ENCODE results near the gene RNF217.

Gene RNF217

DNA sequence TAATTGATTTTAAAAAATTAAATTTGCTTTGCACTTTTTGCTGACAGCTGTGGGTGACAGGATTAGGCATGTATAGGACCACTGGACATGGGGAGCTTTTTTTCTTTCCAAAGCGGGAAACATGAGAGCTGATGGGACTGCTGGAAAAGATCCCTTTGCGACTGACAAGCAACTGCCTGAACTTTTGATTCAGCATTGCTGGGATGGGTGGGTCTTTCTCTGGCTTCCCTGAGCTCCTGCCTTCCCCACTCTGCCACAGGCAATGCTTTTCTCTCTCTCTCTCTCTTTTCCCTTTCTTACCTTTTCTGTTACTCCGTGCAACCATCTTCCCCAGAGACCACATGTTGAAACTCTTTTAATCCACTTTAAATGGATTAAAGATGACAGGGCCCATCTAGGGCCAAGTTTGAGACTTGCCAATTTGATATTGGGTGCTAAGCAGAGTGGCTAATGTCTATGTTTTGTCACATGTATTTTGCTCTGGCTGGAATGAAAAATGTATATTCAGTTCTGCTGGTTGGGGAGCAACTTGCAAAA lies 157.9 kb downstream of the RNF217 start:
- H3K9me3 ChIP-seq (replicated peaks in 1 of 2; ENCODE audit: control insufficient read depth in 2 of 2, insufficient read depth in 1 of 2, low read depth in 1 of 2, low read length in 2 of 2), result no peaks in the 10 kb centered on the region
- no peak overlapping the region for H2BK5ac ChIP-seq (ENCODE audit: low read length)
- no peak overlapping the region for H3K4me2 ChIP-seq (ENCODE audit: insufficient read depth, low read length, poor library complexity, severe bottlenecking)
- H3K18ac ChIP-seq (ENCODE audit: low read length), result no peak overlapping the region
- H2AK5ac ChIP-seq (ENCODE audit: low read depth, low read length), result no peak overlapping the region
- no peak overlapping the region for H4K8ac ChIP-seq (ENCODE audit: low read depth, low read length)
- no CpG with 5 or more reads among the region's 3 CpGs for WGBS, 2 donors (ENCODE audit: extremely low coverage in 2 of 2, insufficient read length in 2 of 2, insufficient replicate concordance in 1 of 2)
- no peak overlapping the region for H3K9ac ChIP-seq (ENCODE audit: low read depth, low read length, poor library complexity)
- H3K4me1 ChIP-seq (ENCODE audit: control insufficient read depth in 2 of 2, insufficient read depth in 1 of 2, low read depth in 1 of 2, low read length in 2 of 2), result no peaks in the 10 kb centered on the region
- no peak overlapping the region for H3K4ac ChIP-seq (ENCODE audit: low read length)
- no peak overlapping the region for H4K91ac ChIP-seq (ENCODE audit: low read depth, low read length, poor library complexity)
- H3K27me3 ChIP-seq (ENCODE audit: control insufficient read depth in 3 of 3, insufficient read depth in 3 of 3, low read depth in 1 of 3, low read length in 3 of 3), result no peaks in the 10 kb centered on the region
- no peaks in the 10 kb centered on the region for H3K79me1 ChIP-seq (ENCODE audit: low read depth, low read length)
- no peak for DNase-seq (ENCODE audit: low spot score)
- no peak overlapping the region for H3K27ac ChIP-seq (replicated peaks; ENCODE audit: low read length)
- H3K36me3 ChIP-seq (replicated peaks in 1 of 2; ENCODE audit: control insufficient read depth in 2 of 2, insufficient read depth in 2 of 2, low read length in 2 of 2), result no peaks in the 10 kb centered on the region
- no peak overlapping the region for H3K14ac ChIP-seq (ENCODE audit: low read length)
- no peak overlapping the region for H2BK120ac ChIP-seq (ENCODE audit: low read depth, low read length)
- no peak overlapping the region for H3K4me3 ChIP-seq (ENCODE audit: low read length in 2 of 2)
- no peak overlapping the region for H2BK15ac ChIP-seq (ENCODE audit: low read length)
- no peak overlapping the region for H2AFZ ChIP-seq (ENCODE audit: low read length)
- H2BK12ac ChIP-seq (ENCODE audit: low read length), result no peak overlapping the region
- no peak overlapping the region for H3K23ac ChIP-seq (ENCODE audit: low read depth, low read length, poor library complexity)

DNA sequence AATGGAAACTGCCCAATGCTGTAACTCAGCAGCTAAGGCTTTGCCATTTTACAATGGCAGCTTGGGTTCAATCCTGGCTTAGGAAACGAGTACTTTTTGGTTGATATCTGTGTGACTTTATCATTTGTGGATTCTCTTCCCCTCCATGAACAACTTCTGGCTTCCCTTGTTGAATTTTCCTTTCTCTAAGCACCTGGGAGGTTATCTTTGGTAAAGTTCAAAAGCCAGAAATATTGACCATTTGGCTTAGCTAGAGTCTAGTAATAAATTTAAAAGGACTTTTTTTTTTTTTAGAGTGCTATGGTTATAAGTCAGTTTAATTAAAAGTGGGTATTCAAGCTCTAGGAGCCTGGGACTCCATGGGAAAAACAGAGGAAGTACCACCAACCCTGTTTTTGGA lies 159.7 kb downstream of the RNF217 start:
- no peak overlapping the region for H3K14ac ChIP-seq (ENCODE audit: low read length)
- no peak overlapping the region for H3K18ac ChIP-seq (ENCODE audit: low read length)
- no peak overlapping the region for H2AK5ac ChIP-seq (ENCODE audit: low read depth, low read length)
- no peak for DNase-seq (ENCODE audit: low spot score)
- no peak overlapping the region for H2BK5ac ChIP-seq (ENCODE audit: low read length)
- no peaks in the 10 kb centered on the region for H3K9me3 ChIP-seq (replicated peaks in 1 of 2; ENCODE audit: control insufficient read depth in 2 of 2, insufficient read depth in 1 of 2, low read depth in 1 of 2, low read length in 2 of 2)
- H3K23ac ChIP-seq (ENCODE audit: low read depth, low read length, poor library complexity), result no peak overlapping the region
- H3K4ac ChIP-seq (ENCODE audit: low read length), result no peak overlapping the region
- no peaks in the 10 kb centered on the region for H3K27me3 ChIP-seq (ENCODE audit: control insufficient read depth in 3 of 3, insufficient read depth in 3 of 3, low read depth in 1 of 3, low read length in 3 of 3)
- H2BK12ac ChIP-seq (ENCODE audit: low read length), result no peak overlapping the region
- no peak overlapping the region for H2BK120ac ChIP-seq (ENCODE audit: low read depth, low read length)
- no peak overlapping the region for H2AFZ ChIP-seq (ENCODE audit: low read length)
- no peak overlapping the region for H3K4me3 ChIP-seq (ENCODE audit: low read length in 2 of 2)
- H2BK15ac ChIP-seq (ENCODE audit: low read length), result no peak overlapping the region
- H3K79me1 ChIP-seq (ENCODE audit: low read depth, low read length), result no peaks in the 10 kb centered on the region
- no peak overlapping the region for H3K27ac ChIP-seq (replicated peaks; ENCODE audit: low read length)
- H3K9ac ChIP-seq (ENCODE audit: low read depth, low read length, poor library complexity), result no peak overlapping the region
- no peaks in the 10 kb centered on the region for H3K36me3 ChIP-seq (replicated peaks in 1 of 2; ENCODE audit: control insufficient read depth in 2 of 2, insufficient read depth in 2 of 2, low read length in 2 of 2)
- no peaks in the 10 kb centered on the region for H3K4me1 ChIP-seq (ENCODE audit: control insufficient read depth in 2 of 2, insufficient read depth in 1 of 2, low read depth in 1 of 2, low read length in 2 of 2)
- no CpG with 5 or more reads among the region's 1 CpG for WGBS, 2 donors (ENCODE audit: extremely low coverage in 2 of 2, insufficient read length in 2 of 2, insufficient replicate concordance in 1 of 2)
- no peak overlapping the region for H3K4me2 ChIP-seq (ENCODE audit: insufficient read depth, low read length, poor library complexity, severe bottlenecking)
- H4K91ac ChIP-seq (ENCODE audit: low read depth, low read length, poor library complexity), result no peak overlapping the region
- no peak overlapping the region for H4K8ac ChIP-seq (ENCODE audit: low read depth, low read length)

DNA sequence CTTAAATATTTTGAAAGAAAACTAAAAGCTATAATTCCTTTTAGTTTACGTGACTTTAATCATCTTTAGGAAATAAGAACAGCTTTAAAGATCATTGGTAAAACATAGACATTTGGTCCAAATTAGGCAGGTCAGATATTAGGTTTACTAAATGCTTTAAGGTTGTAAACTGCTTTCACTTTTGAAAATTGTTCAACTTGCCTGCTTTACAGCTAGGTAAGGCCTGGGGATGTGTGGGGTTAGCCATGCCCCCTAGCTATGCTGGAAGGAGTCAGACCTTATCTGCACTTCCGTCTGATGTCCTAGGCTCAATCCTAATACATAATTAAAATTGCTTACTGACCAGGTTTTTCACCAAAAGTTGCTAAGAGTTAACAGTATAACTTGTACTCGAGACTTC lies 160.8 kb downstream of the RNF217 start:
- H3K9me3 ChIP-seq (replicated peaks in 1 of 2; ENCODE audit: control insufficient read depth in 2 of 2, insufficient read depth in 1 of 2, low read depth in 1 of 2, low read length in 2 of 2), result no peaks in the 10 kb centered on the region
- no peak overlapping the region for H2AK5ac ChIP-seq (ENCODE audit: low read depth, low read length)
- no peaks in the 10 kb centered on the region for H3K79me1 ChIP-seq (ENCODE audit: low read depth, low read length)
- DNase-seq (ENCODE audit: low spot score), result no peak
- no peaks in the 10 kb centered on the region for H3K4me1 ChIP-seq (ENCODE audit: control insufficient read depth in 2 of 2, insufficient read depth in 1 of 2, low read depth in 1 of 2, low read length in 2 of 2)
- H4K8ac ChIP-seq (ENCODE audit: low read depth, low read length), result no peak overlapping the region
- H3K9ac ChIP-seq (ENCODE audit: low read depth, low read length, poor library complexity), result no peak overlapping the region
- no peak overlapping the region for H3K23ac ChIP-seq (ENCODE audit: low read depth, low read length, poor library complexity)
- no peak overlapping the region for H4K91ac ChIP-seq (ENCODE audit: low read depth, low read length, poor library complexity)
- H2BK12ac ChIP-seq (ENCODE audit: low read length), result no peak overlapping the region
- no peak overlapping the region for H2BK5ac ChIP-seq (ENCODE audit: low read length)
- H3K14ac ChIP-seq (ENCODE audit: low read length), result no peak overlapping the region
- no peak overlapping the region for H3K18ac ChIP-seq (ENCODE audit: low read length)
- no peaks in the 10 kb centered on the region for H3K27me3 ChIP-seq (ENCODE audit: control insufficient read depth in 3 of 3, insufficient read depth in 3 of 3, low read depth in 1 of 3, low read length in 3 of 3)
- no peak overlapping the region for H3K4me2 ChIP-seq (ENCODE audit: insufficient read depth, low read length, poor library complexity, severe bottlenecking)
- H3K36me3 ChIP-seq (replicated peaks in 1 of 2; ENCODE audit: control insufficient read depth in 2 of 2, insufficient read depth in 2 of 2, low read length in 2 of 2), result no peaks in the 10 kb centered on the region
- no peak overlapping the region for H3K27ac ChIP-seq (replicated peaks; ENCODE audit: low read length)
- no peak overlapping the region for H2BK120ac ChIP-seq (ENCODE audit: low read depth, low read length)
- H2AFZ ChIP-seq (ENCODE audit: low read length), result no peak overlapping the region
- no peak overlapping the region for H3K4me3 ChIP-seq (ENCODE audit: low read length in 2 of 2)
- no CpG with 5 or more reads among the region's 3 CpGs for WGBS, 2 donors (ENCODE audit: extremely low coverage in 2 of 2, insufficient read length in 2 of 2, insufficient replicate concordance in 1 of 2)
- H3K4ac ChIP-seq (ENCODE audit: low read length), result no peak overlapping the region
- no peak overlapping the region for H2BK15ac ChIP-seq (ENCODE audit: low read length)

DNA sequence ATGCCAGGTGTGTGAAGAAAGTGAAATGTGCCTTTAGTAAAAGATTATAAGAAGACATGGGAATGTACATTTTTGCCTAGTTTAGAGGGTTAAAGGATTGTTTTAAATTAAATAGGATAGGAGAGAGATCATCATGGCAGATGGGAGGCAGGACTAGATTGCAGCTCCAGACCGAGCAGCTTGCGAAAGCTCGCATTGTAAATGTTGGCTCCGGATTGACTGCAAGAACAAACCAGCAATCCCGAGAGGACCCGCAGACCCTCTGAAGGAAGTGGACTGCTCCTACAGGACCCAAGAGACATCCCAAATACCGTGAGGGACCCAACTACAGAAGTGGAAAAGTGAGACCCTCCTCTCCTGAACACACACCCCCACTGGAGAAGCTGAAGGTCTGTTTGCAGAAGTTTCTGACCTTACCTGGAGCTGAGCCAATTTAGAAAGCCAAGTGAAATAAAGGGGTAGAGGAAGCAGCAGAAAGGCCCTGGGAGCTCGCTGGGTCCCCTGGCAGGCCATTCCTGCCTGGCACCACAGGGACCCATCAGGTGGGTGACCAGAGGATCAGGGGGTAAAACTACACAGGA lies 161.3 kb downstream of the RNF217 start:
- peak overlapping the region; percentile 35 for H2AFZ ChIP-seq (ENCODE audit: low read length)
- no peak overlapping the region for H3K4me3 ChIP-seq (ENCODE audit: low read length in 2 of 2)
- H2BK15ac ChIP-seq (ENCODE audit: low read length), result no peak overlapping the region
- WGBS, 2 donors (ENCODE audit: extremely low coverage in 2 of 2, insufficient read length in 2 of 2, insufficient replicate concordance in 1 of 2), result no CpG with 5 or more reads among the region's 8 CpGs
- no peak for DNase-seq (ENCODE audit: low spot score)
- no peak overlapping the region for H3K14ac ChIP-seq (ENCODE audit: low read length)
- no peak overlapping the region for H4K8ac ChIP-seq (ENCODE audit: low read depth, low read length)
- no peak overlapping the region for H2AK5ac ChIP-seq (ENCODE audit: low read depth, low read length)
- no peak overlapping the region for H3K4ac ChIP-seq (ENCODE audit: low read length)
- H3K18ac ChIP-seq (ENCODE audit: low read length), result no peak overlapping the region
- H2BK5ac ChIP-seq (ENCODE audit: low read length), result no peak overlapping the region
- H3K27me3 ChIP-seq (ENCODE audit: control insufficient read depth in 3 of 3, insufficient read depth in 3 of 3, low read depth in 1 of 3, low read length in 3 of 3), result no peaks in the 10 kb centered on the region
- no peaks in the 10 kb centered on the region for H3K79me1 ChIP-seq (ENCODE audit: low read depth, low read length)
- no peak overlapping the region for H2BK12ac ChIP-seq (ENCODE audit: low read length)
- H3K4me1 ChIP-seq (ENCODE audit: control insufficient read depth in 2 of 2, insufficient read depth in 1 of 2, low read depth in 1 of 2, low read length in 2 of 2), result no peaks in the 10 kb centered on the region
- H3K9me3 ChIP-seq (replicated peaks in 1 of 2; ENCODE audit: control insufficient read depth in 2 of 2, insufficient read depth in 1 of 2, low read depth in 1 of 2, low read length in 2 of 2), result no peaks in the 10 kb centered on the region
- H3K23ac ChIP-seq (ENCODE audit: low read depth, low read length, poor library complexity), result no peak overlapping the region
- H3K4me2 ChIP-seq (ENCODE audit: insufficient read depth, low read length, poor library complexity, severe bottlenecking), result no peak overlapping the region
- no peak overlapping the region for H4K91ac ChIP-seq (ENCODE audit: low read depth, low read length, poor library complexity)
- H3K36me3 ChIP-seq (replicated peaks in 1 of 2; ENCODE audit: control insufficient read depth in 2 of 2, insufficient read depth in 2 of 2, low read length in 2 of 2), result no peaks in the 10 kb centered on the region
- no peak overlapping the region for H3K27ac ChIP-seq (replicated peaks; ENCODE audit: low read length)
- H3K9ac ChIP-seq (ENCODE audit: low read depth, low read length, poor library complexity), result no peak overlapping the region
- no peak overlapping the region for H2BK120ac ChIP-seq (ENCODE audit: low read depth, low read length)

Data from neuronal stem cell (in vitro differentiated cells).